Hepatic stellate cell (primary cell): Measurements from ENCODE around the gene RAD9A.
A peak's percentile ranks its signal among the peaks of the same experiment; 100 is the strongest.

Experiments used
- DNase-seq: peaks from one replicate; pipeline ENCODE4 v3.0.0; 2011; ENCODE audit warnings: low spot score

Gene RAD9A

GRCh38 chr11:67391304-67392182 lies at the start of gene RAD9A:
RAD9A (plus strand) TSS chr11:67391986; CDS start chr11:67392045, 59 bp downstream.
- DNase-seq = peak; percentile 99

DNA sequence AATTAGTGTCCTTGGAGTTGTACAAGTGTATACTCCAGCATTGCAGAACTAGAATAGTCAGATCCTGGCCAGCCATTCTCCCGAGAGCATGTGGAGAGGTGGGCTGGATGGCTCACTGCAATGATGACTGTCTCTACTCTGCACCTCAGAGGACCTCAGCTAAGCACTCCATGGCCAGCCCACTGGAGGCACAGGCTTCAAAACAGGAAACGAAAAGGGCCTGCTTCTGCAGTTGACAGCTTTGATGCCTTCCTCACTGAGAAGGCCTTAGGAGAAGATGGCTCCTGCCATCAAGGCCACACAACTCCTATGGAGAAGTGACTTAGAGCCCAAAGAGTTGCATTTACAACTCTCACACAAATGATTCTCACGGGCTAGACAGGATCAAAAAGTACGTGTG lies 47.5 kb upstream of the RAD9A start:
- DNase-seq = no peak

GRCh38 chr11:67345247-67345919 lies 46.4 kb upstream of the RAD9A start:
- no peak for DNase-seq

GRCh38 chr11:67345920-67346819 lies 45.6 kb upstream of the RAD9A start:
- no peak for DNase-seq

DNA sequence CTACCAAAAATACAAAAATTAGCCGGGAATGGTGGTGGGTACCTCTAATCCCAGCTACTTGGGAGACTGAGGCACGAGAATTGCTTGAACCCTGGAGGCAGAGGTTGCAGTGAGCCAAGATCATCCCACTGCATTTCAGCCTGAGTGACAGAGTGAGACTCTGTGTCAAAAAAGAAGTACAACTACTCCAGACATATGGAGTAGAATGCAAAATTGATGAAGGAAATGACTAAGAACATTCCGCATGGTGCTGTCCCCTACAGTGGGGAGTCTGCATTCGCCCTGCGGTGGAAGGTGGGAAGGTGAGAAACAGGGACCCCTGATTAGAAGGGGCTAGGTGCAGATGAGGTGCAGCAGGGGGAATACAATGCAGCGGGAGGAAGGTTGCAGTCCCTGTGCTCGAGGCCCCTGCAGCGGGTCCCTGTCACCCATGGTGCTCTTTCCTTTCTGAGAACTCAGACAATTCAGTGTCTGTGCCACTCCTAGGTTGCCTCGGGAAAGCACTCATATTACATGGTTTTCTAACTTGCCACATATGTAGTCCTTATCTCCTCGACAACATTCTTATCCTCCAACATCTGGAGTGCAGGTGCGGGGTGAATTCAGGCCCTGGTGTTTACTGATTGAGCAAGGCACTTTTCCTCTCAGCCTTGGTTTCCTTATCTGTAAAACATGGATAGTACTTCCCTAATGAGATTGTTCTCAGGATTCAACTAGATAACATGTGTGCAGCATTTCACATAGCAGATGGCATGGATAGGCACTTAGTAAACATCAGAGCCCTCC lies 43.6 kb upstream of the RAD9A start:
- DNase-seq = no peak

- no peak for DNase-seq
These were observed 42.8 kb upstream of the RAD9A start for GRCh38 chr11:67349036-67349435.

- no peak for DNase-seq
These were observed 42.3 kb upstream of the RAD9A start for GRCh38 chr11:67349457-67349856.

DNA sequence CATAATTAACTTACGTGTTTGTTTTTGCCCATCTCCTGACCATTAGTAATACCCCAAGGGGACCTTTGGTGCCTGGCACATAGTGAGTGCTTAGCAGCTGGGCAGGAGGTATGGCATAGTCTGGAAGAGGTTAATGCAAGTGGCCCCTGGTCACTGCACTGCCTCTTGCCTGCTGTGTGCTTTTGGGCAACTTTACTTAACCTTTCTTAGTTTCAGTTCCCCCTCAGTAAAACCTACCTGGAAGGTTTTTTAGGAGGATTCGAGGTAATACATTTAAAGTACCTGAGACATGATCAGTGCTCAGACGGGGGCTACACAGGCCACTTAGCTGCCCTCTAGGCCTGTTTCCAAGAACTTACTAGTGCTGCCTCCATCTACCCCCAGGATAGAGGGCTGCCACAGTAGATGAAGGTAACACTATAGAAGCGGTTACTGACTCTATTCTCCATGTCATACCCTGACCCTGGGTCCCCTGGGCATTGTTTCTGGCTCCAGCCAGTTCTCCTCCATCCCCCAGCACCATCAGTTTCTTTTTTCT lies 41.8 kb upstream of the RAD9A start:
- DNase-seq = no peak

- DNase-seq = peak; percentile 85
These were observed 40.3 kb upstream of the RAD9A start for GRCh38 chr11:67351275-67352005.

- DNase-seq = peak; percentile 51
These were observed 39.1 kb upstream of the RAD9A start for GRCh38 chr11:67352546-67353316.

DNA sequence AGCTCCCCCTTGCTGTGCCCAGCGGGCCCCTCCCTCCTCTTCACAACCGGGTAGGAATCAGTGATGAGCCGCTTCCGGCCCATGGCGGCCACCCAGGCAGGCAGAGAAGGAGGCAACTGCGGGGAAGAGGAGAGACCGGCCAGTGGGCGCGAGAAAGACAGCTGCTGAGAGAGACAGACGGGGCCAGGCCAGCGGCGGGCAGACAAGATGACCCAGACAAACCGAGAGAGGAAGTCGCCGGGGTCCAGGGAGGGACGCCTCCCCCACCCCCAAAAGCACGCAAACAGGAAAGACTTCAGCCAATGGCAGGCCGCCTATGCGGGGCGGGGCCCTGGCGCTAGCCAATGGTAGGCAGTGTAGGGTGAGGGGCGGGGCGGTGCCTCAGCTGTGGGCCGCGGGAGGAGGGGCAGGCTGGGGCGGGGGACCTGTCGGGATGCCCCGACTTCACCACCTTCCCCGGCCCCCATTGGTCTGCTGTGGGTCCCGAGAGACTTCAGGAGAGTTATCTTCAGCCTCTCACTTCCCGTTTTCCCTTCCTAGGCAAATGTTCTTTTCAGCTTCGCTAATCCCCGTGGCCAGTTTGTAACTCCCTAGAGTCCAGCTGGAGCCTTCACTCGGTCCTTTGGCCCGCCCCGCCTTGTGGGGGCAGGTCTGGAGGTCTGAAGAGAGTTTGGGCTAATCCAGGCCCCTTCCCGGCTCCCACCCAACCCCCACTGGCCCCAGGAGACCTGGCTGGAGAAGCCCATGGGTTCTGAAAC lies 38.3 kb upstream of the RAD9A start, which contains the start of gene POLD4:
Gene POLD4 (minus strand): TSS at position 230 of the 758 bp plus-strand sequence. CDS start 147 bp downstream, at position 83.
- DNase-seq = peak; percentile 98

DNA sequence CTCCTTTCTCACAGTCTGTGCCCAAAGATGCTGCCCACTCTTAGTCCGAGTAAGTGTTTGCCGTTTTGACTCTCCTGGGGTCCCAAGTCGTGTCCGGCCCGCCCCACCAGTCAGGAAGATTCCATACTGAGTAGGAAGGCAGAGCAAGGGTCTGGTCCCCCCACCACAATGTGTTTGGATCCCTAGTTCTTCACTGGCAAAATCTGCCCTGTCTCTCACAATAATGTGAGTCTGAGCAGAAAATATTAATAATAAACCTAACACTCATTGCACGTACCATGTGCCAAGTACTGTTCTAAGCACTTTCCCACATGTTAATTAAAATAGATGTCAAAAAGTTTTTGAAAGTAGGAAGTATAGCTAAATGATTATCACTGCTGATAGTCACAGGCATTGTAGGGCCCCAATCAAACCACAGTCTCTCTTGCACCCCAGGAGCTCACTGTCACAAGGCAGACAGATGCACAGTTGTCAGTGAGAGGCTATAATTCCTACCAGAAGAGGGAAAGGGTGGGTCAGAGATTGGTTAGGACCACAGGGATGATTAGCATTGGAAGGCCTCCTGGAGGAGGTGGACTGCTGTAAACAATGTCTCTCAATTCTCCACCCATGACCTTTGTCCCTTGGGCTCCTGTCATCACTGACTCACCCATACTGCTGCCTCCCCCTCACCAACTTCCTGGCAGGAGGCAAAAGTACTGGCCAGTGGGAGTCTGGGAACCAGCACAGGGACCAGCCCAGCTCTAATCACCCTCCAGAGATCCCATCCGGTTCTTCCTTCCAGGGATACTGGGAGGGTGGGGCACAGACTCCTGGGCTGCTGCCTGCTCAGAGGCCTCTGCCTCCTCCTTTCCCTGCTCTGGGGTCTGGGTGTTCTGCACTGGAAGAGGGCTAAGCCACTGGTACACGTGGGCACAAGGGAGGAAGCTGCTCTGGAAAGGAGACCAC lies 37.4 kb upstream of the RAD9A start:
- peak; percentile 99 for DNase-seq

DNA sequence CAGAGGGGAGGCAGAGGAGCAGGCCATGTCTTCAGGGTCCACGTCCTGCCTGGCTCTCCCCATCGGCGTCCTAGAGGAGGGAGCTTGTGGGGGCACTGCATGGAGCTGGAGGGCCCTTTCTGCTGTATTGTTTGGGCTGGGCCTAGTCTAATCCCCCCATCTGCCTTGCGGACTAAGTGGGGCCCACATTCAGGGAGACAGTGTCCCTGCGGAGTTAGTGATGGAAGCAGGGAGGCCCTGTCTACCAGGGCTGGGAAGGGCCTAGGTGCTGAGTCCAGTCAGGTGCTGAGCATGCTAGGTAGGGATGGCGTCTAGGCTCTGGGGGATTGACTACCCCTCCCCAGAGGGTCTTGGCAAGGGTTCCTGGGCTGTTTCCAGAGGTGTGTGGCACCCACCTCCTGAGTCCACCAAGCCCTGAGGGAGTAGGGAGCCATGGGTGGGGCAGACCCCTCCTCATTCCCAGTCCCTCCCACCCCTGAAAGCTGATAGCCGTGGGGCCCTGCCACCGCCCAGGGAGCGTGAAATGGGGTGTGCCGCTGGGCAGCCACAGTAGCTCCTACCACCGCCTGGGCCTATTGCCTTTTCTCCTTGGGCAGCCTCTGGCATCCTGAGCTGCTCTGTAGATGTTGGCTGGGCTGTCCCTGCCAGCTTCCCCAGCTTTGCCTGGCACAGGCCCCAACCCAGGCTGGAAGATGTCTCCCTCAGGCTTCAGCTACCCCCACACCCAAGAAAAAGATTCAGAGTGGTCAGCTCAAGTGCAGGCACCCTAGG lies 36.6 kb upstream of the RAD9A start:
- DNase-seq = no peak

DNA sequence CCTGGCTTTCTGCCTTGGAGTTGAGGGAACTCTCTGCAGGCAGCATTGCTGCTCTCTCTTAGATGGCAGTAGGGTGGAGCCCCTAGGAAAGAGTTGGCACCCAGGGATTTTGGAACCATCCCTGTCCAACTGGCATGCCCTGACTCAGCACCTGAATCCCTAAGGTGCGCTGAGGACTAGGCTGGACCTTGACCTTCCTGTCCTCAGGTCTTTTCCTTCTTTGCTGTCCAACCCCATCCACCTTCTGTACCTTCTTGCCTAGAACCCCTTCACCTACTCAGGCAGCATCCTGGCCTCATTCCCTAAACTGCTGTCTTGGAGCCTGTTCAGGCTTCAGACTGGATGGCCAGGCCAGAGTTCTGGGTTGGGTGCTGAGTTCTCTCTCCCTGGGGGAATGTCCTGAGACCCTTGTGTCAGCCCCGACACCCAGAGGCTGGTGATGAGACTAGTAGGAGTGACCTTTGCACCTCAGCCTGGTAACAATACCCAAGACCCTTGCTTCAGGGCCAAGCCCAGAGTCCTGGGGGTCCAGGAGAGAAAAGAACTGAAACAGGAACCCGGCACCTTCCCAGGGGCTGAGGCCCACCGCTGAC lies 35.9 kb upstream of the RAD9A start:
- DNase-seq = no peak

- no peak for DNase-seq
These were observed 35.4 kb upstream of the RAD9A start for GRCh38 chr11:67356387-67356863.

DNA sequence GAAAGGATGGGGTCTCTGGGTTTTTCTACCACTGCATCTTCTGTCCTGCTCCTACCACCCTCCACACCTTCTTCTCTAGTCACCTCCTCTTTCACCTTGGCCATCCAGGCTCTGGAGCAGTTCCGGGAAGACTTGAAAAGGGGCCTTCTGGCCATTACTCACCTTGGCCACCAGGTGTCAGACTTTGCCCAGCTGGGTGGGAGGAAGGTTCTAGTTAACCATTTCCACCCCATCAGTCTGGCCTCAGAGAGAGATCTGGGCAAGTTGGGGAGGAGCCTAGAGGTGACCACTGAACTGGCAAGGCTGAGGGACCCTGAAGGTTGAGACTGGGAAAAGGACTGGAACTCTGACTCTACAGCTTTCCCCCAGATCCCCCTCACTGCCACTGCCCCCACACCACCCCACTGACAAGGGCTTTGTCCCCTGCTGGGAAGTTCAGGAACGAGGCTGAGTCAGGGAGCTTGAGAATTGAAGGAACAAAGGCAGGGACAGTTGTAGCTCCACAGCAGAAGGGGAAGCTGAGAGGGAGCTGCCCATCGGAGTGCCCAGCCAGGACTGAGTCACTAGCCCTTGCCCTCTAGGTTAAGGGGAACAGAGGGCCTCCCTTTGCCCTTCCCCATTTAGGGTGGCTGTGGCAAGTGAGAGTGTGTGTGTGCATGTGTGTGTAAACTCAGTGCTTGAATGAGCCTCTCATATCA lies 34.8 kb upstream of the RAD9A start:
- DNase-seq = peak; percentile 85
